D341Med (cell line): ENCODE results near the gene ARL14.

Experiments
- DNase-seq: peaks from one replicate; pipeline ENCODE4 v3.0.0; 2012; ENCODE audit warnings: low spot score

The ARL14 gene

DNA sequence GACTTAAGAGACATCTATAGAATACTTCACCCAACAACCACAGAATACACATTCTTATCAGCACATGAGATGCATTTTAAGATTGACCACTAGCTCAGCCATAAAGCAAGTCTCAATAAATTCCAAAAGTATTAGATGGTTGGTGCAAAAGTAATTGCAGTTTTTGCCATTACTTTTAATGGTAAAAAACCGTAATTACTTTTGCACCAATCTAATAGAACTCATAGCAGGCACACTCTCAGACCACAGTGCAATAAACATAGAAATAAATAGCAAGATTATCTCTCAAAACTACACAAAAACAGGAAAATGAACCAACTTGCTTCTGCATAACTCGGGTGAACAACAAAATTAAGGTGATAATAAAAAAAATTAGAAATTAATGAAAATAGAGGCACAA, 45.4 kb downstream of the ARL14 start:
- DNase-seq: no peak

DNA sequence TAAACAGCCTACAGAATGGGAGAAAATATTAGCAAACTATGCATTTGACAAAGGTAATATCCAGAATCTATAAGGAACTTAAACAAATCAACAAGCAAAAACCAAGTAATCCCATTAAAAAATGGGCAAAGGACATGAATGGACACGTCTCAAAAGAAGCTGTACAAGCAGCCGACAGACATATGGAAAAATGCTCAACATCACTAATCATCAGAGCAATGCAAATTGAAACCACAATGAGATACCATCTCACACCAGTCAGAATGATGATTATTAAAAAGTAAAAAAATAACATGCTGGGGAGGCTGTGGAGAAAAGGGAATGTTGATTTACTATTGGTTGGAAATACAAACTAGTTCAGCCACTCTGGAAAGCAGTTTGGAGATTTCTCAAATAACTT, 48.4 kb downstream of the ARL14 start:
- DNase-seq: no peak
